K562 (cell line): ENCODE data around the gene DOP1B.

Experiments used
- ELF4 ChIP-seq: fragments of 450-650 bp; formaldehyde crosslinking; IDR thresholded peaks from 2 replicates; pipeline ENCODE4 v1.4.0; 2022; ENCODE audit warnings: missing genetic modification characterization
- FOS ChIP-seq: IDR thresholded peaks from 3 replicates; pipeline ENCODE4 v1.6.1; 2011; ENCODE audit not compliant: insufficient read length; ENCODE audit errors: extremely low read depth
- GABPA ChIP-seq: fragments of 200-800 bp; sonication (Bioruptor generic); conservative IDR thresholded peaks from 2 replicates; pipeline ENCODE4 v1.6.1; 2016; ENCODE audit warnings: low read depth, missing genetic modification characterization, missing compliant biosample characterization
- ILF3 ChIP-seq: fragments of 450-650 bp; IDR thresholded peaks from 2 replicates; pipeline ENCODE4 v1.6.1; 2018; ENCODE audit warnings: antibody characterized with exemption, mild to moderate bottlenecking, moderate library complexity, borderline replicate concordance
- JUN ChIP-seq, 2 experiments: sonication (generic) in 1 of 2; formaldehyde crosslinking in 1 of 2; IDR thresholded peaks; 2 replicates each; pipeline versions ENCODE4 v1.6.1 to v1.8.0; 2012 to 2022; ENCODE audit warnings: borderline replicate concordance in 2 of 2, mild to moderate bottlenecking in 2 of 2, improper control_type of control experiment in 1 of 2, low read depth in 1 of 2, low read length in 1 of 2, missing genetic modification reagents in 1 of 2
- KAT2B ChIP-seq: IDR thresholded peaks from one replicate; pipeline ENCODE4 v1.6.1; 2012; ENCODE audit warnings: low read depth, mild to moderate bottlenecking, control low read depth, inconsistent platforms, low read length, moderate library complexity
- NFRKB ChIP-seq: fragments of 450-650 bp; IDR thresholded peaks from 2 replicates; pipeline ENCODE4 v1.6.1; 2016; ENCODE audit warnings: low read depth
- POLR2A ChIP-seq: fragments of 450-650 bp; conservative IDR thresholded peaks from 2 replicates; pipeline ENCODE4 v1.6.1; 2016
- POLR2AphosphoS2 ChIP-seq: IDR thresholded peaks from 2 replicates; pipeline ENCODE4 v1.6.1; 2012; ENCODE audit warnings: low read length, improper control_type of control experiment
- POLR3A ChIP-seq: IDR thresholded peaks from 2 replicates; pipeline ENCODE4 v1.6.1; 2011; ENCODE audit warnings: borderline replicate concordance, mild to moderate bottlenecking, moderate library complexity; ENCODE audit not compliant: insufficient read length, insufficient read depth; ENCODE audit errors: extremely low read depth
- SREBF1 ChIP-seq: fragments of 150-350 bp; IDR thresholded peaks from 2 replicates; pipeline ENCODE4 v1.6.1; 2014; ENCODE audit warnings: antibody characterized with exemption, low read depth, low read length, borderline replicate concordance
- ZNF707 ChIP-seq: fragments of 250-450 bp; sonication (Bioruptor Pico); conservative IDR thresholded peaks from 2 replicates; pipeline ENCODE4 v1.8.0; 2022; ENCODE audit warnings: inconsistent platforms, mild to moderate bottlenecking, moderate library complexity
- TF ChIP-seq, protein P1 (sequence below), 3 experiments: IDR thresholded peaks in 2 of 3; conservative IDR thresholded peaks in 1 of 3; 2 replicates each; pipeline ENCODE4 v1.5.1; 2011 to 2012; ENCODE audit warnings: low read length in 3 of 3, mild to moderate bottlenecking in 3 of 3, control low read depth in 2 of 3, improper control_type of control experiment in 1 of 3, inconsistent platforms in 1 of 3, low read depth in 1 of 3, mixed read lengths in 1 of 3, moderate library complexity in 1 of 3; ENCODE audit not compliant: insufficient read depth in 2 of 3
- TF ChIP-seq, protein P2 (sequence below), 2 experiments: fragments of 450-650 bp; formaldehyde crosslinking in 1 of 2; IDR thresholded peaks; 2 replicates each; pipeline versions ENCODE4 v1.4.0 to v1.6.1; 2014 to 2020; ENCODE audit warnings: mild to moderate bottlenecking in 2 of 2, borderline replicate concordance in 1 of 2, low read depth in 1 of 2

DNA sequence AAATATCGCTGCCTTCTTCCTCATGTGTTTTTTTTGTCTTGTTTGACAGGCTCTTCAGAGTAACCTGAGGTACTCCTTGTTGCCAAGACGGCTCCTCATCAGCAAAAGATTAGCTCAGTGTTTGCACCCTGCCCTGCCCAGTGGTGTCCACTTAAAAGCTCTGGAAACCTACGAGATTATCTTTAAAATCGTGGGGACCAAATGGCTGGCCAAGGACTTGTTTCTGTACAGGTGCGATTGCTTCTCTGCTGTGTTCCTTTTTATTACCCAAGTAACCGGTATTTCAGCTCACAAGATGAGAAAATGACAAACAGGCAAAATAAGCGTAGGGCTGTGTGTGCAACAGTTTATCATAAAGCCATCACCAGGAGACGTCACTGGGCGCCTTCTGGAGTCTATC is 42.4 kb downstream of the DOP1B start:
- TF ChIP-seq KAT2B (no peak), GABPA (tag) (no peak), JUN (IDR thresholded peaks at IDR 0.05; ENCODE audit: borderline replicate concordance, low read depth, low read length) (no peak), JUN (CRISPR knock-in tag; IDR thresholded peaks at IDR 0.05; ENCODE audit: borderline replicate concordance) (no peak), NFRKB (no peak), POLR2A (no peak), SREBF1 (no peak), FOS (no peak), POLR2AphosphoS2 (no peak), ZNF707 (CRISPR knock-in tag) (no peak), POLR3A (no peak), ILF3 (no peak), ELF4 (CRISPR knock-in tag) (no peak)
- TF ChIP-seq, protein P1, sequence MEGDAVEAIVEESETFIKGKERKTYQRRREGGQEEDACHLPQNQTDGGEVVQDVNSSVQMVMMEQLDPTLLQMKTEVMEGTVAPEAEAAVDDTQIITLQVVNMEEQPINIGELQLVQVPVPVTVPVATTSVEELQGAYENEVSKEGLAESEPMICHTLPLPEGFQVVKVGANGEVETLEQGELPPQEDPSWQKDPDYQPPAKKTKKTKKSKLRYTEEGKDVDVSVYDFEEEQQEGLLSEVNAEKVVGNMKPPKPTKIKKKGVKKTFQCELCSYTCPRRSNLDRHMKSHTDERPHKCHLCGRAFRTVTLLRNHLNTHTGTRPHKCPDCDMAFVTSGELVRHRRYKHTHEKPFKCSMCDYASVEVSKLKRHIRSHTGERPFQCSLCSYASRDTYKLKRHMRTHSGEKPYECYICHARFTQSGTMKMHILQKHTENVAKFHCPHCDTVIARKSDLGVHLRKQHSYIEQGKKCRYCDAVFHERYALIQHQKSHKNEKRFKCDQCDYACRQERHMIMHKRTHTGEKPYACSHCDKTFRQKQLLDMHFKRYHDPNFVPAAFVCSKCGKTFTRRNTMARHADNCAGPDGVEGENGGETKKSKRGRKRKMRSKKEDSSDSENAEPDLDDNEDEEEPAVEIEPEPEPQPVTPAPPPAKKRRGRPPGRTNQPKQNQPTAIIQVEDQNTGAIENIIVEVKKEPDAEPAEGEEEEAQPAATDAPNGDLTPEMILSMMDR (IDR thresholded peaks at IDR 0.05 in 2 of 3, conservative IDR thresholded peaks at IDR 0.05 in 1 of 3; ENCODE audit: insufficient read depth in 2 of 3, low read depth in 1 of 3, low read length in 3 of 3): no peak
- TF ChIP-seq, protein P2, sequence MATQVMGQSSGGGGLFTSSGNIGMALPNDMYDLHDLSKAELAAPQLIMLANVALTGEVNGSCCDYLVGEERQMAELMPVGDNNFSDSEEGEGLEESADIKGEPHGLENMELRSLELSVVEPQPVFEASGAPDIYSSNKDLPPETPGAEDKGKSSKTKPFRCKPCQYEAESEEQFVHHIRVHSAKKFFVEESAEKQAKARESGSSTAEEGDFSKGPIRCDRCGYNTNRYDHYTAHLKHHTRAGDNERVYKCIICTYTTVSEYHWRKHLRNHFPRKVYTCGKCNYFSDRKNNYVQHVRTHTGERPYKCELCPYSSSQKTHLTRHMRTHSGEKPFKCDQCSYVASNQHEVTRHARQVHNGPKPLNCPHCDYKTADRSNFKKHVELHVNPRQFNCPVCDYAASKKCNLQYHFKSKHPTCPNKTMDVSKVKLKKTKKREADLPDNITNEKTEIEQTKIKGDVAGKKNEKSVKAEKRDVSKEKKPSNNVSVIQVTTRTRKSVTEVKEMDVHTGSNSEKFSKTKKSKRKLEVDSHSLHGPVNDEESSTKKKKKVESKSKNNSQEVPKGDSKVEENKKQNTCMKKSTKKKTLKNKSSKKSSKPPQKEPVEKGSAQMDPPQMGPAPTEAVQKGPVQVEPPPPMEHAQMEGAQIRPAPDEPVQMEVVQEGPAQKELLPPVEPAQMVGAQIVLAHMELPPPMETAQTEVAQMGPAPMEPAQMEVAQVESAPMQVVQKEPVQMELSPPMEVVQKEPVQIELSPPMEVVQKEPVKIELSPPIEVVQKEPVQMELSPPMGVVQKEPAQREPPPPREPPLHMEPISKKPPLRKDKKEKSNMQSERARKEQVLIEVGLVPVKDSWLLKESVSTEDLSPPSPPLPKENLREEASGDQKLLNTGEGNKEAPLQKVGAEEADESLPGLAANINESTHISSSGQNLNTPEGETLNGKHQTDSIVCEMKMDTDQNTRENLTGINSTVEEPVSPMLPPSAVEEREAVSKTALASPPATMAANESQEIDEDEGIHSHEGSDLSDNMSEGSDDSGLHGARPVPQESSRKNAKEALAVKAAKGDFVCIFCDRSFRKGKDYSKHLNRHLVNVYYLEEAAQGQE (IDR thresholded peaks at IDR 0.05; ENCODE audit: borderline replicate concordance): no peak
- TF ChIP-seq, protein P2 (CRISPR knock-in tag; IDR thresholded peaks at IDR 0.05; ENCODE audit: low read depth): no peak
